Endothelial cell of umbilical vein (primary cell): ENCODE measurements around the gene ZNF346. TPM values are rescaled to one million over a fixed set of nuclear protein-coding genes. Genes with fewer than 3 reads are reported as not detected.

Source experiments
- BruUV-seq: library from RNA; stranded (reverse); fragments of 400-500 nt; replicated peaks from 2 replicates; lab custom pipeline; 2021; lab: Mats Ljungman, UMichigan
- CTCF ChIA-PET: fragments of 300-600, 350-600 bp; sonication (Branson Sonifier 250); formaldehyde crosslinking; loops from one replicate; lab custom pipeline; 2021; ENCODE audit warnings: antibody characterized with exemption, inconsistent platforms; lab: Charles Lee
- POLR2A ChIA-PET: fragments of 300-600, 350-600 bp; sonication (Branson Sonifier 250); formaldehyde crosslinking; loops from one replicate; lab custom pipeline; 2021; ENCODE audit warnings: antibody characterized with exemption, inconsistent platforms; lab: Charles Lee
- DNase-seq: peaks from one replicate; pipeline ENCODE4 v3.0.0-alpha.2; 2011; ENCODE audit warnings: low read depth, low spot score
- FAIRE-seq: peaks from 2 replicates; lab custom pipeline; 2011; peaks lifted over from hg19 to GRCh38; lab: Jason Lieb, UNC
- H2AFZ ChIP-seq: 2 replicates; pipeline ENCODE4 v1.6.0; 2012; ENCODE audit warnings: low read depth, low read length, control low read depth, inconsistent platforms
- H3K27ac ChIP-seq: 2 replicates; pipeline ENCODE4 v1.5.1; 2011; ENCODE audit warnings: low read depth, mild to moderate bottlenecking, control low read depth, low read length, moderate library complexity; ENCODE audit not compliant: insufficient read depth
- H3K27me3 ChIP-seq, 2 experiments: 2 replicates each; pipeline versions ENCODE4 v1.6.0 to v1.6.1; 2011; ENCODE audit warnings: low read length in 2 of 2, mixed read lengths in 1 of 2; ENCODE audit not compliant: control insufficient read depth in 2 of 2, insufficient read depth in 2 of 2
- H3K36me3 ChIP-seq, 2 experiments: 2 replicates in 1 of 2; 3 replicates in 1 of 2; pipeline ENCODE4 v1.5.1; 2011; ENCODE audit warnings: low read length in 2 of 2, mild to moderate bottlenecking in 1 of 2, moderate library complexity in 1 of 2; ENCODE audit not compliant: control insufficient read depth in 2 of 2, insufficient read depth in 2 of 2; ENCODE audit errors: extremely low read depth in 1 of 2
- H3K4me1 ChIP-seq: 3 replicates; pipeline ENCODE4 v1.5.1; 2011; ENCODE audit warnings: mild to moderate bottlenecking, low read length; ENCODE audit not compliant: control insufficient read depth, insufficient read depth; ENCODE audit errors: extremely low read depth
- H3K4me2 ChIP-seq: 2 replicates; pipeline ENCODE4 v1.6.1; 2011; ENCODE audit warnings: low read length, control low read depth, mixed read lengths; ENCODE audit not compliant: insufficient read depth
- H3K4me3 ChIP-seq, 3 experiments: fragments of 200-600 bp in 1 of 3; sonication (generic), shearing (Covaris generic) in 1 of 3; replicated peaks in 1 of 3; 2 replicates each; pipeline ENCODE4 v1.5.1; 2011 to 2016; ENCODE audit warnings: control low read depth in 3 of 3, low read length in 3 of 3, mild to moderate bottlenecking in 2 of 3, inconsistent platforms in 1 of 3, low read depth in 1 of 3, moderate library complexity in 1 of 3; ENCODE audit not compliant: insufficient read depth in 1 of 3
- H3K79me2 ChIP-seq: 2 replicates; pipeline ENCODE4 v1.6.0; 2012; ENCODE audit warnings: low read length, inconsistent platforms; ENCODE audit not compliant: control insufficient read depth, insufficient read depth
- H3K9ac ChIP-seq: replicated peaks from 2 replicates; pipeline ENCODE3; 2011; ENCODE audit warnings: low read length, control low read depth; ENCODE audit not compliant: insufficient read depth; ENCODE audit errors: extremely low read depth
- H3K9me1 ChIP-seq: replicated peaks from 3 replicates; pipeline ENCODE4 v1.6.0; 2011; ENCODE audit warnings: mild to moderate bottlenecking, low read length; ENCODE audit not compliant: control insufficient read depth, insufficient read depth; ENCODE audit errors: extremely low read depth
- H3K9me3 ChIP-seq: replicated peaks from 2 replicates; pipeline ENCODE4 v1.5.1; 2012; ENCODE audit warnings: low read length, inconsistent platforms; ENCODE audit not compliant: control insufficient read depth, insufficient read depth
- H4K20me1 ChIP-seq: replicated peaks from 2 replicates; pipeline ENCODE3; 2011; ENCODE audit warnings: mild to moderate bottlenecking, low read length; ENCODE audit not compliant: control insufficient read depth, insufficient read depth; ENCODE audit errors: extremely low read depth
- EZH2 ChIP-seq: IDR thresholded peaks from 2 replicates; pipeline ENCODE4 v1.6.1; 2012; ENCODE audit warnings: borderline replicate concordance, low read depth, mild to moderate bottlenecking, moderate library complexity, low read length, inconsistent platforms; ENCODE audit not compliant: severe bottlenecking
- FOS ChIP-seq: IDR thresholded peaks from 2 replicates; pipeline ENCODE4 v1.6.1; 2011; ENCODE audit warnings: mild to moderate bottlenecking, low read length, moderate library complexity, borderline replicate concordance; ENCODE audit not compliant: insufficient read depth
- GATA2 ChIP-seq: IDR thresholded peaks from 2 replicates; pipeline ENCODE4 v1.7.0; 2011; ENCODE audit warnings: low read depth, mild to moderate bottlenecking, moderate library complexity, mixed read lengths, low read length; ENCODE audit not compliant: insufficient read length, insufficient read depth
- JUN ChIP-seq: IDR thresholded peaks from 2 replicates; pipeline ENCODE4 v1.6.1; 2011; ENCODE audit warnings: borderline replicate concordance, low read depth; ENCODE audit not compliant: insufficient read length, insufficient read depth
- MYC ChIP-seq: IDR thresholded peaks from one replicate; pipeline ENCODE4 v1.6.1; 2011; ENCODE audit warnings: mild to moderate bottlenecking, low read depth, low read length
- POLR2A ChIP-seq: IDR thresholded peaks from 2 replicates; pipeline ENCODE4 v1.6.1; 2012; ENCODE audit warnings: low read depth, mild to moderate bottlenecking, control low read depth, low read length
- POLR2AphosphoS5 ChIP-seq: IDR thresholded peaks from 2 replicates; pipeline ENCODE4 v1.6.1; 2012; ENCODE audit warnings: low read depth, mild to moderate bottlenecking, control low read depth, low read length, moderate library complexity; ENCODE audit not compliant: insufficient read depth
- dilution Hi-C: fragments of 300-500 bp; cut with MboI; formaldehyde crosslinking; loops from one replicate; pipeline ENCODE4 v1.15.0; 2019; ENCODE audit warnings: low sequenced_read_pairs; ENCODE audit not compliant: extremely low pct_ligation_motif_present
- intact Hi-C: fragments of 100-400 bp; cut with micrococcal nuclease; formaldehyde crosslinking; loops from one replicate; pipeline ENCODE4 v1.10.0; 2022
- polyA plus RNA-seq, 4 experiments: library from polyadenylated mRNA; depleted of rRNA in 3 of 4; stranded (reverse) in 3 of 4; unstranded in 1 of 4; fragments of >200 nt; gene quantifications; 2 replicates each; pipeline versions ENCODE4 v1.2.1 to v1.2.3, GENCODE V29; 2011 to 2012; ENCODE audit warnings: missing spikeins in 1 of 4
- total RNA-seq: library from RNA; stranded (reverse); gene quantifications from 2 replicates; pipeline ENCODE4 v1.2.3, GENCODE V29; 2021
- TF ChIP-seq, protein P1 (sequence below): IDR thresholded peaks from 2 replicates; pipeline ENCODE4 v1.6.1; 2011; ENCODE audit not compliant: insufficient read depth, insufficient read length
- TF ChIP-seq, protein P2 (sequence below), 2 donors: IDR thresholded peaks; 1 replicate in 1 of 2; 2 replicates in 1 of 2; pipeline ENCODE4 v1.5.1; 2011; ENCODE audit warnings: low read length in 2 of 2, mild to moderate bottlenecking in 2 of 2, moderate library complexity in 2 of 2, control low read depth in 1 of 2, inconsistent platforms in 1 of 2, low read depth in 1 of 2; ENCODE audit not compliant: insufficient read depth in 1 of 2; ENCODE audit errors: extremely low read depth in 1 of 2

The ZNF346 gene
- total and polyA plus RNA-seq, 2 donors (not counting 3 experiments of a cell fraction or from before 2014, with no cell fraction given), result 25.3 to 35.2 TPM

DNA sequence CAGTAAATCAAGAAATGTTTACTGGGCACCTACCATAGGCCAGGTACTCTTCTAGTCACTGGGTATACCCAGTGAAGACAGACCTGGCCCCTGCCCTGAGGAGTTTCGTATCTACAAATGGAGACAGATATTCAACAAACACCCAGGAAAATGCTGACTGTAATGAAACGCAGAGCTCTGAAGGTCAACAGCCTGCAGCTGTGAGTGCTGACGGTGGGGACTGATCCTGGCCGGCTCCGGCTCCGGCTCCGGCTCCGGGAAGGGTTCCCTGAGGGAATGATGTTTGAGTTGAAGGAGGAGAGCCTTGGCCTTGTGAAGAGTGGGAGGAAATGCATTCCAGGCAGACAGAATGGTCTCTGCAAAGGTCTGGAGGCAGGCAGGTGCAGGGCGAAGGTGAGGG is 87.3 kb downstream of the ZNF346 start:
- dilution Hi-C loops (no loop called here), intact Hi-C loops (loop anchor here (5.0 kb wide), 2 partner anchors 153 to 282 kb away; no protein-coding TSS in a partner anchor)
- H4K20me1 ChIP-seq, result no peaks in the 10 kb centered on the region
- no peak overlapping the region for H3K27ac ChIP-seq
- TF ChIP-seq, protein P1, sequence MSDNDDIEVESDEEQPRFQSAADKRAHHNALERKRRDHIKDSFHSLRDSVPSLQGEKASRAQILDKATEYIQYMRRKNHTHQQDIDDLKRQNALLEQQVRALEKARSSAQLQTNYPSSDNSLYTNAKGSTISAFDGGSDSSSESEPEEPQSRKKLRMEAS, result no peak
- TF ChIP-seq EZH2, result no peak
- TF ChIP-seq, protein P2, sequence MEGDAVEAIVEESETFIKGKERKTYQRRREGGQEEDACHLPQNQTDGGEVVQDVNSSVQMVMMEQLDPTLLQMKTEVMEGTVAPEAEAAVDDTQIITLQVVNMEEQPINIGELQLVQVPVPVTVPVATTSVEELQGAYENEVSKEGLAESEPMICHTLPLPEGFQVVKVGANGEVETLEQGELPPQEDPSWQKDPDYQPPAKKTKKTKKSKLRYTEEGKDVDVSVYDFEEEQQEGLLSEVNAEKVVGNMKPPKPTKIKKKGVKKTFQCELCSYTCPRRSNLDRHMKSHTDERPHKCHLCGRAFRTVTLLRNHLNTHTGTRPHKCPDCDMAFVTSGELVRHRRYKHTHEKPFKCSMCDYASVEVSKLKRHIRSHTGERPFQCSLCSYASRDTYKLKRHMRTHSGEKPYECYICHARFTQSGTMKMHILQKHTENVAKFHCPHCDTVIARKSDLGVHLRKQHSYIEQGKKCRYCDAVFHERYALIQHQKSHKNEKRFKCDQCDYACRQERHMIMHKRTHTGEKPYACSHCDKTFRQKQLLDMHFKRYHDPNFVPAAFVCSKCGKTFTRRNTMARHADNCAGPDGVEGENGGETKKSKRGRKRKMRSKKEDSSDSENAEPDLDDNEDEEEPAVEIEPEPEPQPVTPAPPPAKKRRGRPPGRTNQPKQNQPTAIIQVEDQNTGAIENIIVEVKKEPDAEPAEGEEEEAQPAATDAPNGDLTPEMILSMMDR (IDR thresholded peaks at IDR 0.05; ENCODE audit: extremely low read depth in 1 of 2, insufficient read depth in 1 of 2, low read depth in 1 of 2, low read length in 2 of 2), result no peak
- TF ChIP-seq POLR2A, result no peak
- no peak for TF ChIP-seq GATA2
- TF ChIP-seq MYC, result no peak
- no peak for TF ChIP-seq JUN
- no peak for TF ChIP-seq FOS
- TF ChIP-seq POLR2AphosphoS5, result no peak
- no peaks in the 10 kb centered on the region for H3K9me1 ChIP-seq
- POLR2A ChIA-PET, result no interaction called here
- no peak for FAIRE-seq
- H3K9me3 ChIP-seq, result no peaks in the 10 kb centered on the region
- H3K36me3 ChIP-seq, result no peaks in the 10 kb centered on the region
- CTCF ChIA-PET, result interaction anchor here (1.1 to 10.1 kb wide), 8 partner anchors 12 to 449 kb away, joined by 3 to 274 read pairs (median 8); partner anchors contain the start of gene FGFR4
- H3K27me3 ChIP-seq, result no peaks in the 10 kb centered on the region
- BruUV-seq, result no TSS peak
- no peak for DNase-seq
- no peaks in the 10 kb centered on the region for H3K79me2 ChIP-seq
- no peak overlapping the region for H3K4me3 ChIP-seq
- H3K4me1 ChIP-seq, result no peaks in the 10 kb centered on the region
- H2AFZ ChIP-seq, result no peak overlapping the region
- no peak overlapping the region for H3K4me2 ChIP-seq
- H3K9ac ChIP-seq, result no peak overlapping the region
